HEK293 (cell line): ENCODE measurements around the gene THOC1.
"Not testable (repeated sequence)": the region's sequence is repeated elsewhere in the genome, so short reads cannot be mapped to it uniquely, and the experiment has no call there.

Source experiments
- CTCF ChIA-PET: fragments of 350-600 bp; formaldehyde crosslinking; extraction: SDS; loops from one replicate; lab custom pipeline; 2021; ENCODE audit warnings: antibody characterized with exemption; lab: Yijun Ruan, JAX
- POLR2A ChIA-PET: fragments of 300-600 bp; formaldehyde crosslinking; extraction: SDS; loops from one replicate; lab custom pipeline; 2020; ENCODE audit warnings: antibody characterized with exemption, inconsistent platforms; lab: Yijun Ruan, JAX
- H3K27ac ChIP-seq: fragments of 200-500 bp; sonication (Bioruptor generic); 2 replicates; pipeline ENCODE4 v1.5.1; 2014; ENCODE audit warnings: low read depth, low read length, control low read depth, inconsistent platforms; ENCODE audit errors: extremely low read depth
- H3K36me3 ChIP-seq, 2 experiments: fragments of 200-500 bp in 1 of 2; sonication (Bioruptor generic) in 1 of 2; 1 replicate in 1 of 2; 2 replicates in 1 of 2; pipeline ENCODE4 v1.5.1; 2014 to 2017; ENCODE audit warnings: inconsistent platforms in 2 of 2, low read length in 2 of 2; ENCODE audit not compliant: control insufficient read depth in 2 of 2, insufficient read depth in 1 of 2
- H3K4me1 ChIP-seq: fragments of 200-500 bp; sonication (Bioruptor generic); 2 replicates; pipeline ENCODE4 v1.5.1; 2014; ENCODE audit warnings: mild to moderate bottlenecking, low read length, inconsistent platforms; ENCODE audit not compliant: control insufficient read depth, insufficient read depth
- H3K4me3 ChIP-seq: 2 replicates; pipeline ENCODE4 v1.5.1; 2011; ENCODE audit warnings: low read depth, mild to moderate bottlenecking, control low read depth, low read length, moderate library complexity
- H3K9me3 ChIP-seq: fragments of 200-500 bp; sonication (Bioruptor generic); 2 replicates; pipeline ENCODE4 v1.5.1; 2014; ENCODE audit warnings: low read depth, low read length, inconsistent platforms; ENCODE audit not compliant: control insufficient read depth, insufficient read depth
- GLIS2 ChIP-seq: fragments of 450-650 bp; formaldehyde crosslinking; IDR thresholded peaks from 2 replicates; pipeline ENCODE4 v1.5.1; 2016; ENCODE audit warnings: missing biosample characterization, missing genetic modification characterization
- KLF7 ChIP-seq: fragments of 450-650 bp; formaldehyde crosslinking; IDR thresholded peaks from 2 replicates; pipeline ENCODE4 v1.5.1; 2016; ENCODE audit warnings: missing biosample characterization, missing genetic modification characterization, borderline replicate concordance
- MYNN ChIP-seq: fragments of 450-650 bp; formaldehyde crosslinking; IDR thresholded peaks from 2 replicates; pipeline ENCODE4 v1.5.1; 2016; ENCODE audit warnings: missing biosample characterization, missing genetic modification characterization, borderline replicate concordance
- PRDM1 ChIP-seq: fragments of 450-650 bp; formaldehyde crosslinking; IDR thresholded peaks from 2 replicates; pipeline ENCODE4; 2016; ENCODE audit warnings: missing biosample characterization, missing genetic modification characterization
- SCRT2 ChIP-seq: fragments of 450-650 bp; formaldehyde crosslinking; IDR thresholded peaks from 2 replicates; pipeline ENCODE4 v1.5.1; 2016; ENCODE audit warnings: missing biosample characterization, missing genetic modification characterization
- SP2 ChIP-seq: fragments of 450-650 bp; formaldehyde crosslinking; IDR thresholded peaks from 2 replicates; pipeline ENCODE4 v1.5.1; 2016; ENCODE audit warnings: missing biosample characterization, missing genetic modification characterization
- ZNF23 ChIP-seq: fragments of 450-650 bp; formaldehyde crosslinking; IDR thresholded peaks from 2 replicates; pipeline ENCODE4 v1.5.1; 2016; ENCODE audit warnings: missing biosample characterization, missing genetic modification characterization, borderline replicate concordance
- ZNF366 ChIP-seq: fragments of 450-650 bp; formaldehyde crosslinking; conservative IDR thresholded peaks from 2 replicates; pipeline ENCODE4 v1.5.1; 2016; ENCODE audit warnings: missing biosample characterization, missing genetic modification characterization
- ZNF521 ChIP-seq: fragments of 450-650 bp; formaldehyde crosslinking; IDR thresholded peaks from 2 replicates; pipeline ENCODE4 v1.5.1; 2017; ENCODE audit warnings: missing biosample characterization, mild to moderate bottlenecking, missing genetic modification characterization
- ZNF624 ChIP-seq: fragments of 450-650 bp; formaldehyde crosslinking; IDR thresholded peaks from 2 replicates; pipeline ENCODE4 v1.5.1; 2017; ENCODE audit warnings: missing biosample characterization, missing genetic modification characterization
- ZNF629 ChIP-seq: fragments of 450-650 bp; formaldehyde crosslinking; IDR thresholded peaks from 2 replicates; pipeline ENCODE4 v1.5.1; 2017; ENCODE audit warnings: missing biosample characterization, missing genetic modification characterization
- ZNF664 ChIP-seq: fragments of 450-650 bp; formaldehyde crosslinking; IDR thresholded peaks from 2 replicates; pipeline ENCODE4 v1.5.1; 2016; ENCODE audit warnings: missing biosample characterization, missing genetic modification characterization
- ZNF670 ChIP-seq: fragments of 450-650 bp; formaldehyde crosslinking; IDR thresholded peaks from 2 replicates; pipeline ENCODE4 v1.5.1; 2016; ENCODE audit warnings: missing biosample characterization, missing genetic modification characterization, low read depth
- ZNF677 ChIP-seq: fragments of 450-650 bp; IDR thresholded peaks from 2 replicates; pipeline ENCODE4 v1.5.0; 2018; ENCODE audit warnings: missing biosample characterization, mild to moderate bottlenecking, missing genetic modification characterization, moderate library complexity
- ZNF785 ChIP-seq: fragments of 450-650 bp; formaldehyde crosslinking; IDR thresholded peaks from 2 replicates; pipeline ENCODE4 v1.5.1; 2016; ENCODE audit warnings: missing biosample characterization, missing genetic modification characterization
- TF ChIP-seq, protein P1 (sequence below): fragments of 450-650 bp; formaldehyde crosslinking; IDR thresholded peaks from 2 replicates; pipeline ENCODE4 v1.5.1; 2016; ENCODE audit warnings: missing biosample characterization, missing genetic modification characterization
- TF ChIP-seq, protein P2 (sequence below): fragments of 450-650 bp; formaldehyde crosslinking; IDR thresholded peaks from 2 replicates; pipeline ENCODE4 v1.5.1; 2016; ENCODE audit warnings: missing biosample characterization, missing genetic modification characterization
- TF ChIP-seq, protein P3 (sequence below): fragments of 450-650 bp; formaldehyde crosslinking; IDR thresholded peaks from 2 replicates; pipeline ENCODE4 v1.5.1; 2016; ENCODE audit warnings: missing biosample characterization, missing genetic modification characterization, borderline replicate concordance

The THOC1 gene

DNA sequence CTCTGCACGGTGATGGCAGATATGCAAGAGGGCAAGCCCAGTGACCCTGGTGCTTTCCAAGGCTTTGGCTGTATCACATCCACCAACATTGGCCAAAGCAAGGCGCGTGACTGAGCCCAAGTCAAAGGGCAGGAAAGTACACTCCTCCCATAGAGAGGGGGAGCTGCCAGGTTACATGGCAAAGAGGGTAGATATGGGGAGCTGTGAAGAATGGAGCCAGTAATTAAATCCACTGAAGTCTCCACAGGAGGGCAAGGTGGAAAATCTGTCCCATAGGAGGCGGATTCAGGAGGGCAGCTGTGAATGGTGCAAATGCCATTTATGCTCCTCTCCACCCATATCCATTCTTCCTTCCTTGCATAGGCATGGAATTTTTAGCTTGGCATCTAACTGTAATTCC is 44.6 kb upstream of the THOC1 start:
- Histone ChIP-seq H3K27ac (no peak overlapping the region), H3K4me1 (no peaks in the 10 kb centered on the region), H3K9me3 (no peaks in the 10 kb centered on the region), H3K36me3 (no peaks in the 10 kb centered on the region), H3K4me3 (no peak overlapping the region)
- CTCF ChIA-PET = interaction anchor here (0.6 to 1.4 kb wide), 4 partner anchors 11 to 187 kb away, joined by 3 to 5 read pairs (median 4); no protein-coding TSS in a partner anchor
- POLR2A ChIA-PET = no interaction called here
- TF ChIP-seq ZNF677 (tag by site-specific recombination) = no peak
- no peak for TF ChIP-seq MYNN

DNA sequence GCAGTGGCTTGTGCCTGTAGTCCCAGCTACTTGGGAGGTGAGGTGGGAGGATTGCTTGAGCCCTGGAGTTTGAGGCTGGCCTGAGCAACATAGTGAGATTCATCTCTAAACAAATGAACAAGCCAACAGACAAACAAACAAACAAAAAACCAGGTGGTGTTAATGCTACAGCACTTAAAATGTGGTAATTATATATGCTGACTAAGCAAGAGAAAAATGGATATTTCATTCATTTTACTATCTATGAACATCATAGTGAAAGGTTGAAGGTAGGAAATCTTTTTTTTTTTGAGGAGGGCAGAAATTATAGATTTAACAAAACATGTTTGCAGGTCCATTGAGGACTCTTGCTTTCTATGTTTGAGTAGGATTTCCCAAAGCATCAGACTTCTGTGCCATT is 42.2 kb upstream of the THOC1 start:
- Histone ChIP-seq H3K36me3 (no peaks in the 10 kb centered on the region), H3K4me3 (no peak overlapping the region), H3K9me3 (no peaks in the 10 kb centered on the region), H3K27ac (no peak overlapping the region), H3K4me1 (no peaks in the 10 kb centered on the region)
- TF ChIP-seq ZNF23 (tag by site-specific recombination) (no peak), ZNF670 (tag by site-specific recombination) (no peak), PRDM1 (no peak)
- TF ChIP-seq, protein P1, sequence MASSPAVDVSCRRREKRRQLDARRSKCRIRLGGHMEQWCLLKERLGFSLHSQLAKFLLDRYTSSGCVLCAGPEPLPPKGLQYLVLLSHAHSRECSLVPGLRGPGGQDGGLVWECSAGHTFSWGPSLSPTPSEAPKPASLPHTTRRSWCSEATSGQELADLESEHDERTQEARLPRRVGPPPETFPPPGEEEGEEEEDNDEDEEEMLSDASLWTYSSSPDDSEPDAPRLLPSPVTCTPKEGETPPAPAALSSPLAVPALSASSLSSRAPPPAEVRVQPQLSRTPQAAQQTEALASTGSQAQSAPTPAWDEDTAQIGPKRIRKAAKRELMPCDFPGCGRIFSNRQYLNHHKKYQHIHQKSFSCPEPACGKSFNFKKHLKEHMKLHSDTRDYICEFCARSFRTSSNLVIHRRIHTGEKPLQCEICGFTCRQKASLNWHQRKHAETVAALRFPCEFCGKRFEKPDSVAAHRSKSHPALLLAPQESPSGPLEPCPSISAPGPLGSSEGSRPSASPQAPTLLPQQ (tag by site-specific recombination) = no peak
- ChIA-PET POLR2A (no interaction called here), CTCF (no interaction called here)

DNA sequence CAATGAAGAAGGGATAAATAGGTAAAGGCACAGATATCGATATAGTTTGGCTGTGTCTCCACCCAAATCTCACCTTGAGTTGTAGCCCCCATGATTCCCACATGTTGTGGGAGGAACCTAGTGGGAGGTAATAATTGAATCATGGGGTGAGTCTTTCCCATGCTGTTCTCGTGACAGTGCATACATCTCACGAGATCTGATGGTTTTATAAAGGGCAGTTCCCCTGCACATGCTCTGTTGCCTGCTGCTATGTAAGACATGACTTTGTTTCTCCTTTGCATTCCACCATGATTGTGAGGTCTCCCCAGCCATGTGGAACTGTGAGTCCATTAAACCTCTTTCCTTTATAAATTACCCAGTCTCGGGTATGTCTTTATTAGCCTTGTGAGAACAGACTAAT is 40.2 kb upstream of the THOC1 start:
- H3K4me1 ChIP-seq, CTCF ChIA-PET, H3K36me3 ChIP-seq, H3K4me3 ChIP-seq, POLR2A ChIA-PET, H3K9me3 ChIP-seq, H3K27ac ChIP-seq: not testable (repeated sequence)

DNA sequence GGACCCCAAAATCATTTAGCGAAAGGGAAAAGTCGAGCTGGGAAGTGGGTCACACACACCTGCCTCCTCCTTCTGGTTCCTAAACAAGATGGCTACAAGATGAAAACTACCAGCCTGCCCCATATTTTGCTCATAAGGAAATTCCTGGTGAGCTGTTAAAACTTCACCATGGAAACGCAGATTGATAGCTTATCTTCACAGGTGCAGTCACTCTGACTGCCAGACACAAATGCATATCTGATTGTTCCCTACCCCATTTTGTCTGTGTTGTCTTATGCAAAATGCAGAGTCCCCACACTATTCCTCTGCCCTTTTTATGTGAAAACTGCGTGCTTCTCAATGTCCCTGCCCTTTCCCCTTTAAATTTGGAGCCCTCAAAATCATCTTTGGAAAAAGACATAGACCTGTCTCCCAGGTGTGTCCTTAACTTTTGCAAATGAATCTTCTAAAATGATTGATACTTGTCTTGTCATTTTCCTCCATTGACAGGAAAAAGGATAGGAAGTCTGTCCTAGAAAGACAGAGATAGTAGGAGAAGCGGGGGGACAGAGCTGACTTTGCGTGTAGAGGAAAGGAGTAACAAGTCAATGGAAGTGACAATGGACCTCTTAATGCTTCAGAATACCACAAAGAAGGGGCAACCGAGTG is 38.9 kb upstream of the THOC1 start:
- CTCF ChIA-PET = interaction anchor here (0.6 to 1.6 kb wide), 6 partner anchors 45 to 405 kb away, joined by 3 to 4 read pairs (median 3); partner anchors contain the start of gene ENOSF1
- POLR2A ChIA-PET = no interaction called here
- Histone ChIP-seq H3K36me3 (no peaks in the 10 kb centered on the region), H3K9me3 (no peaks in the 10 kb centered on the region), H3K27ac (no peak overlapping the region), H3K4me3 (no peak overlapping the region), H3K4me1 (no peaks in the 10 kb centered on the region)
- TF ChIP-seq SP2 (tag by site-specific recombination) (no peak), ZNF521 (tag by site-specific recombination) (no peak), ZNF629 (tag by site-specific recombination) (no peak), ZNF624 (tag by site-specific recombination) (no peak), KLF7 (tag by site-specific recombination) (no peak), ZNF785 (tag by site-specific recombination) (no peak), ZNF366 (tag by site-specific recombination) (no peak), ZNF664 (tag by site-specific recombination) (no peak), SCRT2 (tag by site-specific recombination) (no peak), GLIS2 (tag by site-specific recombination) (no peak)
- TF ChIP-seq, protein P2, sequence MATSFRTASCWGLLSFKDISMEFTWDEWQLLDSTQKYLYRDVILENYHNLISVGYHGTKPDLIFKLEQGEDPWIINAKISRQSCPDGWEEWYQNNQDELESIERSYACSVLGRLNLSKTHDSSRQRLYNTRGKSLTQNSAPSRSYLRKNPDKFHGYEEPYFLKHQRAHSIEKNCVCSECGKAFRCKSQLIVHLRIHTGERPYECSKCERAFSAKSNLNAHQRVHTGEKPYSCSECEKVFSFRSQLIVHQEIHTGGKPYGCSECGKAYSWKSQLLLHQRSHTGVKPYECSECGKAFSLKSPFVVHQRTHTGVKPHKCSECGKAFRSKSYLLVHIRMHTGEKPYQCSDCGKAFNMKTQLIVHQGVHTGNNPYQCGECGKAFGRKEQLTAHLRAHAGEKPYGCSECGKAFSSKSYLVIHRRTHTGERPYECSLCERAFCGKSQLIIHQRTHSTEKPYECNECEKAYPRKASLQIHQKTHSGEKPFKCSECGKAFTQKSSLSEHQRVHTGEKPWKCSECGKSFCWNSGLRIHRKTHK = no peak
- TF ChIP-seq, protein P3, sequence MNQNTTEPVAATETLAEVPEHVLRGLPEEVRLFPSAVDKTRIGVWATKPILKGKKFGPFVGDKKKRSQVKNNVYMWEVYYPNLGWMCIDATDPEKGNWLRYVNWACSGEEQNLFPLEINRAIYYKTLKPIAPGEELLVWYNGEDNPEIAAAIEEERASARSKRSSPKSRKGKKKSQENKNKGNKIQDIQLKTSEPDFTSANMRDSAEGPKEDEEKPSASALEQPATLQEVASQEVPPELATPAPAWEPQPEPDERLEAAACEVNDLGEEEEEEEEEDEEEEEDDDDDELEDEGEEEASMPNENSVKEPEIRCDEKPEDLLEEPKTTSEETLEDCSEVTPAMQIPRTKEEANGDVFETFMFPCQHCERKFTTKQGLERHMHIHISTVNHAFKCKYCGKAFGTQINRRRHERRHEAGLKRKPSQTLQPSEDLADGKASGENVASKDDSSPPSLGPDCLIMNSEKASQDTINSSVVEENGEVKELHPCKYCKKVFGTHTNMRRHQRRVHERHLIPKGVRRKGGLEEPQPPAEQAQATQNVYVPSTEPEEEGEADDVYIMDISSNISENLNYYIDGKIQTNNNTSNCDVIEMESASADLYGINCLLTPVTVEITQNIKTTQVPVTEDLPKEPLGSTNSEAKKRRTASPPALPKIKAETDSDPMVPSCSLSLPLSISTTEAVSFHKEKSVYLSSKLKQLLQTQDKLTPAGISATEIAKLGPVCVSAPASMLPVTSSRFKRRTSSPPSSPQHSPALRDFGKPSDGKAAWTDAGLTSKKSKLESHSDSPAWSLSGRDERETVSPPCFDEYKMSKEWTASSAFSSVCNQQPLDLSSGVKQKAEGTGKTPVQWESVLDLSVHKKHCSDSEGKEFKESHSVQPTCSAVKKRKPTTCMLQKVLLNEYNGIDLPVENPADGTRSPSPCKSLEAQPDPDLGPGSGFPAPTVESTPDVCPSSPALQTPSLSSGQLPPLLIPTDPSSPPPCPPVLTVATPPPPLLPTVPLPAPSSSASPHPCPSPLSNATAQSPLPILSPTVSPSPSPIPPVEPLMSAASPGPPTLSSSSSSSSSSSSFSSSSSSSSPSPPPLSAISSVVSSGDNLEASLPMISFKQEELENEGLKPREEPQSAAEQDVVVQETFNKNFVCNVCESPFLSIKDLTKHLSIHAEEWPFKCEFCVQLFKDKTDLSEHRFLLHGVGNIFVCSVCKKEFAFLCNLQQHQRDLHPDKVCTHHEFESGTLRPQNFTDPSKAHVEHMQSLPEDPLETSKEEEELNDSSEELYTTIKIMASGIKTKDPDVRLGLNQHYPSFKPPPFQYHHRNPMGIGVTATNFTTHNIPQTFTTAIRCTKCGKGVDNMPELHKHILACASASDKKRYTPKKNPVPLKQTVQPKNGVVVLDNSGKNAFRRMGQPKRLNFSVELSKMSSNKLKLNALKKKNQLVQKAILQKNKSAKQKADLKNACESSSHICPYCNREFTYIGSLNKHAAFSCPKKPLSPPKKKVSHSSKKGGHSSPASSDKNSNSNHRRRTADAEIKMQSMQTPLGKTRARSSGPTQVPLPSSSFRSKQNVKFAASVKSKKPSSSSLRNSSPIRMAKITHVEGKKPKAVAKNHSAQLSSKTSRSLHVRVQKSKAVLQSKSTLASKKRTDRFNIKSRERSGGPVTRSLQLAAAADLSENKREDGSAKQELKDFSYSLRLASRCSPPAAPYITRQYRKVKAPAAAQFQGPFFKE (tag by site-specific recombination) = no peak
